ENCODE data around the gene KCNQ2.

Gene KCNQ2

GRCh38 chr20:63397155-63397843, 75.2 kb downstream of the KCNQ2 start:
- no peak overlapping the region for H3K27ac ChIP-seq (ENCODE audit: low read depth, low read length)
- H3K4me1 ChIP-seq (ENCODE audit: control insufficient read depth, insufficient read depth, low read length) = peaks cover 16% of the 10 kb centered on the region
- H3K27me3 ChIP-seq (ENCODE audit: control insufficient read depth, insufficient read depth, low read length) = no peaks in the 10 kb centered on the region; the same call in 1 of the 2 replicates
- H3K4me3 ChIP-seq (ENCODE audit: low read depth, low read length) = no peak overlapping the region
- no peak overlapping the region for H3K9ac ChIP-seq (ENCODE audit: low read length)
- H3K9me3 ChIP-seq (ENCODE audit: control insufficient read depth, insufficient read depth, low read depth, low read length) = peaks cover 8% of the 10 kb centered on the region
- H3K36me3 ChIP-seq (ENCODE audit: control insufficient read depth, insufficient read depth, low read length) = no peaks in the 10 kb centered on the region

GRCh38 chr20:63396300-63396699, 76.2 kb downstream of the KCNQ2 start:
- Histone ChIP-seq H3K9ac (ENCODE audit: low read length) (no peak overlapping the region), H3K4me3 (ENCODE audit: low read depth, low read length) (no peak overlapping the region), H3K27ac (ENCODE audit: low read depth, low read length) (no peak overlapping the region), H3K9me3 (ENCODE audit: control insufficient read depth, insufficient read depth, low read depth, low read length) (peaks cover 18% of the 10 kb centered on the region), H3K27me3 (ENCODE audit: control insufficient read depth, insufficient read depth, low read length) (no peaks in the 10 kb centered on the region; the same call in 1 of the 2 replicates), H3K4me1 (ENCODE audit: control insufficient read depth, insufficient read depth, low read length) (peaks cover 16% of the 10 kb centered on the region), H3K36me3 (ENCODE audit: control insufficient read depth, insufficient read depth, low read length) (no peaks in the 10 kb centered on the region)

GRCh38 chr20:63395723-63396122, 76.7 kb downstream of the KCNQ2 start:
- Histone ChIP-seq H3K36me3 (ENCODE audit: control insufficient read depth, insufficient read depth, low read length) (no peaks in the 10 kb centered on the region), H3K27ac (ENCODE audit: low read depth, low read length) (no peak overlapping the region), H3K4me3 (ENCODE audit: low read depth, low read length) (no peak overlapping the region), H3K9ac (ENCODE audit: low read length) (no peak overlapping the region), H3K27me3 (ENCODE audit: control insufficient read depth, insufficient read depth, low read length) (no peaks in the 10 kb centered on the region; the same call in 1 of the 2 replicates), H3K9me3 (ENCODE audit: control insufficient read depth, insufficient read depth, low read depth, low read length) (peaks cover 20% of the 10 kb centered on the region), H3K4me1 (ENCODE audit: control insufficient read depth, insufficient read depth, low read length) (peaks cover 16% of the 10 kb centered on the region)

- Histone ChIP-seq H3K27me3 (ENCODE audit: control insufficient read depth, insufficient read depth, low read length) (no peaks in the 10 kb centered on the region; the same call in 1 of the 2 replicates), H3K27ac (ENCODE audit: low read depth, low read length) (no peak overlapping the region), H3K9me3 (ENCODE audit: control insufficient read depth, insufficient read depth, low read depth, low read length) (peaks cover 22% of the 10 kb centered on the region), H3K4me1 (ENCODE audit: control insufficient read depth, insufficient read depth, low read length) (peaks cover 16% of the 10 kb centered on the region), H3K9ac (ENCODE audit: low read length) (no peak overlapping the region), H3K4me3 (ENCODE audit: low read depth, low read length) (no peak overlapping the region), H3K36me3 (ENCODE audit: control insufficient read depth, insufficient read depth, low read length) (no peaks in the 10 kb centered on the region)
These were observed 77.5 kb downstream of the KCNQ2 start for GRCh38 chr20:63394920-63395455.

- no peak overlapping the region for H3K4me3 ChIP-seq (ENCODE audit: low read depth, low read length)
These were observed 78.2 kb downstream of the KCNQ2 start for GRCh38 chr20:63394069-63394919.

GRCh38 chr20:63393566-63393965, 78.9 kb downstream of the KCNQ2 start:
- H3K4me3 ChIP-seq (ENCODE audit: low read depth, low read length) = no peak overlapping the region
- H3K27me3 ChIP-seq (ENCODE audit: control insufficient read depth, insufficient read depth, low read length) = no peaks in the 10 kb centered on the region; the same call in 1 of the 2 replicates
- H3K9me3 ChIP-seq (ENCODE audit: control insufficient read depth, insufficient read depth, low read depth, low read length) = peaks cover 22% of the 10 kb centered on the region
- no peaks in the 10 kb centered on the region for H3K36me3 ChIP-seq (ENCODE audit: control insufficient read depth, insufficient read depth, low read length)
- H3K9ac ChIP-seq (ENCODE audit: low read length) = no peak overlapping the region
- peaks cover 16% of the 10 kb centered on the region for H3K4me1 ChIP-seq (ENCODE audit: control insufficient read depth, insufficient read depth, low read length)
- H3K27ac ChIP-seq (ENCODE audit: low read depth, low read length) = peak overlapping the region; percentile 29; the same call in 1 of the 2 replicates

More at GRCh38 chr20:63394069-63394919, 78.2 kb downstream of the KCNQ2 start:
- Histone ChIP-seq H3K27me3 (ENCODE audit: control insufficient read depth, insufficient read depth, low read length) (no peaks in the 10 kb centered on the region; the same call in 1 of the 2 replicates), H3K36me3 (ENCODE audit: control insufficient read depth, insufficient read depth, low read length) (no peaks in the 10 kb centered on the region), H3K4me1 (ENCODE audit: control insufficient read depth, insufficient read depth, low read length) (peaks cover 16% of the 10 kb centered on the region), H3K27ac (ENCODE audit: low read depth, low read length) (peak overlapping the region; percentile 29; the same call in 1 of the 2 replicates), H3K9me3 (ENCODE audit: control insufficient read depth, insufficient read depth, low read depth, low read length) (peaks cover 22% of the 10 kb centered on the region), H3K9ac (ENCODE audit: low read length) (no peak overlapping the region)

GRCh38 chr20:63392465-63393365, 79.7 kb downstream of the KCNQ2 start:
- H3K4me1 ChIP-seq (ENCODE audit: control insufficient read depth, insufficient read depth, low read length) = peaks cover 16% of the 10 kb centered on the region
- H3K9me3 ChIP-seq (ENCODE audit: control insufficient read depth, insufficient read depth, low read depth, low read length) = peaks cover 26% of the 10 kb centered on the region
- H3K27me3 ChIP-seq (ENCODE audit: control insufficient read depth, insufficient read depth, low read length) = no peaks in the 10 kb centered on the region; the same call in 1 of the 2 replicates
- H3K36me3 ChIP-seq (ENCODE audit: control insufficient read depth, insufficient read depth, low read length) = no peaks in the 10 kb centered on the region
- no peak overlapping the region for H3K4me3 ChIP-seq (ENCODE audit: low read depth, low read length)
- no peak overlapping the region for H3K27ac ChIP-seq (ENCODE audit: low read depth, low read length)
- H3K9ac ChIP-seq (ENCODE audit: low read length) = no peak overlapping the region

GRCh38 chr20:63387917-63388316, 84.5 kb downstream of the KCNQ2 start:
- Histone ChIP-seq H3K9me3 (ENCODE audit: control insufficient read depth, insufficient read depth, low read depth, low read length) (peaks cover 49% of the 10 kb centered on the region), H3K27me3 (ENCODE audit: control insufficient read depth, insufficient read depth, low read length) (no peaks in the 10 kb centered on the region)

GRCh38 chr20:63387393-63387792, 85.1 kb downstream of the KCNQ2 start:
- H3K9ac ChIP-seq (ENCODE audit: low read length) = no peak overlapping the region
- H3K4me1 ChIP-seq (ENCODE audit: control insufficient read depth, insufficient read depth, low read length) = no peaks in the 10 kb centered on the region
- H3K27me3 ChIP-seq (ENCODE audit: control insufficient read depth, insufficient read depth, low read length) = no peaks in the 10 kb centered on the region
- no peak overlapping the region for H3K27ac ChIP-seq (ENCODE audit: low read depth, low read length)
- H3K4me3 ChIP-seq (ENCODE audit: low read depth, low read length) = no peak overlapping the region
- no peaks in the 10 kb centered on the region for H3K36me3 ChIP-seq (ENCODE audit: control insufficient read depth, insufficient read depth, low read length)
- peaks cover 44% of the 10 kb centered on the region for H3K9me3 ChIP-seq (ENCODE audit: control insufficient read depth, insufficient read depth, low read depth, low read length)

More at GRCh38 chr20:63387917-63388316, 84.5 kb downstream of the KCNQ2 start:
- Histone ChIP-seq H3K36me3 (ENCODE audit: control insufficient read depth, insufficient read depth, low read length) (no peaks in the 10 kb centered on the region), H3K9ac (ENCODE audit: low read length) (no peak overlapping the region), H3K27ac (ENCODE audit: low read depth, low read length) (no peak overlapping the region), H3K4me3 (ENCODE audit: low read depth, low read length) (no peak overlapping the region), H3K4me1 (ENCODE audit: control insufficient read depth, insufficient read depth, low read length) (no peaks in the 10 kb centered on the region)

GRCh38 chr20:63386491-63386890, 86.0 kb downstream of the KCNQ2 start:
- no peaks in the 10 kb centered on the region for H3K4me1 ChIP-seq (ENCODE audit: control insufficient read depth, insufficient read depth, low read length)
- no peak overlapping the region for H3K4me3 ChIP-seq (ENCODE audit: low read depth, low read length)
- peaks cover 35% of the 10 kb centered on the region for H3K9me3 ChIP-seq (ENCODE audit: control insufficient read depth, insufficient read depth, low read depth, low read length)
- H3K27ac ChIP-seq (ENCODE audit: low read depth, low read length) = no peak overlapping the region
- no peaks in the 10 kb centered on the region for H3K36me3 ChIP-seq (ENCODE audit: control insufficient read depth, insufficient read depth, low read length)
- H3K9ac ChIP-seq (ENCODE audit: low read length) = no peak overlapping the region
- no peaks in the 10 kb centered on the region for H3K27me3 ChIP-seq (ENCODE audit: control insufficient read depth, insufficient read depth, low read length)
